GM19239 (cell line): ENCODE data around the gene AGRP.
"Not testable (repeated sequence)": the region's sequence is repeated elsewhere in the genome, so short reads cannot be mapped to it uniquely, and the experiment has no call there.

Experiments
- DNase-seq: peaks from one replicate; pipeline ENCODE4 v3.0.0; 2011; ENCODE audit warnings: low spot score; ENCODE audit not compliant: insufficient read length
- FAIRE-seq: peaks from 2 replicates; lab custom pipeline; 2011; peaks lifted over from hg19 to GRCh38; lab: Jason Lieb, UNC

The AGRP gene

DNA sequence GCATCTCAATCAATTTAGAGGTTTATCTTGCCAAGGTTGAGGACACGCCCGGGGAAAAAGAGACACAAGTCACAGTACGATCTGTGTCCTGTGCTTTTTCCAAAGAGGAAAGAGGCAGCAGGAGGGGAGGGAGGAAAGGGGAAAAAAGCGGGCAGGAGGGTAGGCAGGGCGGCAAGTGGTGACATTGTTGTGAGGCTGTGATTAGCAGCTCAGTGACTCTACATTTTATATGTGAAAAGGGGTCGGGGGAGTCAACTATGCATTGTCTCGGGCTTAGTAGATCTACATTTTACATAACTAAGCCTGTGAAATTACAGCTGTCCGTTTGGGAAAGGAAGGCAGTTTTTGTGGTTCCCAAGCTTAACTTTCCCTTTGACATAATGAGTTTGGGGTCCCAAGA is 23.1 kb upstream of the AGRP start:
- DNase-seq (no peak), FAIRE-seq (no peak)

DNA sequence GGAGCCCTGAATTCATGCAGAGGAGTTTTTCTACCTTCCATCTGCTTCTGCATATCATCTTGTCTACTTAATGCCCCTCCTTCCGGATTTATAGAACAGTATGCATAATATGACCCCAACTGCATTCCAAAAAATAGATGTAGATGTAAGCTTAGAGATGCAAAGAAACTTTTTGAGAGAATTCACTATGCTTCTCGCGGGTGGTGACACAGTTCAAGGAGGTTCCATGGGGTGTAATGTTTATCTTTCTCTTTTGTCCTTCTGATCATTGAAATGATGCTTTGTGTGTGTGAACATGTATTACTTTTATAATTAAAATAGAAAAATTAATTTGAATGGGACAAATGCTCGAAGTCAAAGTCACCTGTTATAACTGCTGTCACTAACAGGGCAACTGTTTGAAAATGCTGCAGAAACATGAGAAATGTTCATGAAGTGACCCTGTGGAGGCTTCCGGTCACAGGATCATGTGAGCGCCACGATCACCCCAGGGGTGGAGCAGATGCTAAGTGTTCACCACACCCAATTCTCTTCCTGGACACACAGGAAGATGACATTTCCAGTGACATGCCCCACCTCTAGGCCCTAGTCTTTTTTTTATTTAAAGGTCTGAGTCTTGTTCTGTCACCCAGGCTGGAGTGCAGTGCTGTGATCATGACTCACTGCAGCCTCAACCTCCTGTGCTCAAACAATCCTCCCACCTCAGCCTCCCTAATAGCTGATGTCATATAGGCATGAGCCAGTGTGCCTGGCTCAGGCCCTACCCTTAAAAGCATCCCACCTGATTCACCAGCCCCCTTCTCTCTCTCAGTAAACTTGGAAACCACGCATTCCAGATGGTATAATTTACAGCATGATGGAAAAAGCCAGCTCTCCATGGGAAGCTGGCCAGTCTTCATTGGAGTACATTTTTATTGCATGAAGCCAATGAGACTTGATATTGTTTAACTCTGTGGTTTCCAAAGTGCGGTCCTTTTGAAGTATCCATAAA is 21.0 kb upstream of the AGRP start:
- FAIRE-seq (no peak), DNase-seq (peak; percentile 60)

DNA sequence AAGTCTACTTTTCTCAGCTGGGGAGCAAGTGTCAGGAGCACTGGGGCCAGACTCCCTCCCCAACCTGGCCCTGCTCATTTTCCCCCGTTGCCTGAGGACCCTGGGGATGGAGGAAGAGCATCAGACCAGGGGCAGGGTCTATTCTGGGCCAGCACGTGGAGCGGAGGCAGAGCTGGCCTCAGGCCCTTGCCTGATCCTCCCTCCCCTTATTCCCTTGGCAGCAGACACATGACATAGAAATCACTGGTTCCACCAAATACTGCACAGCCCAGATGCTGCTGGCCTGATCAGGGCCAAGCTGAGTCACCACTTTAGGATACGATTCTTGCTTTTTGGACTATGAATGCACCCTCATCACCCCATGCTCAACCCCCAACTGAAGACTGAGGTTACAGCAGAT is 15.8 kb upstream of the AGRP start:
- no peak for FAIRE-seq
- DNase-seq = no peak

DNA sequence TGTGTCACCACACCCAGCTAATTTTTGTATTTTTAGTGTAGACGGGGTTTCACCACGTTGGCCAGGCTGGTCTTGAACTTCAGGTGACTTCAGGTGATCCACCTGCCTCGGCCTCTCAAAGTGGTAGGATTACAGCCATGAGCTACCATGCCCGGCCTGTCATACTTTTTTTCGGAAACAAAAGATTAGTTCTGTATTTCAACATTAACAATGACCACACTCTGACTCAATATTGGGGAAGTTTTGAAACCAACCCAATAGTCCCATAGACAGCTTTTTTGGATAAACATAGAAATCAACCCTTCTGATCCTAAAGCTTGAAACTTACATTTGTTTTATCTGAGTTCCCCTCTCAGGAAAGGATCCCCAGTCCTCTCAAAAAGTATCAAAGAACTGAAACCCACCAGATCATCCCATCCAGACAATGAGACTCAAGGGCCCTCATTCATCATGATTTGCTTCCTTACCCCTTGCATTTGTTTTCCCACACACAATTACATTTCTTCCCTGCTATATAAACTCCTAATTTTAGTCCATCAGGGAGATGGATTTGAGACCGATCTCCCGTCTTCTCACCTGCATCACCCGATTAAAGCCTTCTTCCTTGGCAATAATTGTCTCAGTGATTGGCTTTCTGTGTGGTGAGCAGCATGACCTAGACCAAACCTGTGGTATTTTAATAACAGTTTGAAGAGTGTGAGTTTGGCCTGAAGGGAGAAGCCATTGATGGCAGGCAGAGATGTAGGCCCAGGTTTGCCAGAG is 7.2 kb upstream of the AGRP start:
- no peak for DNase-seq
- no peak for FAIRE-seq

DNA sequence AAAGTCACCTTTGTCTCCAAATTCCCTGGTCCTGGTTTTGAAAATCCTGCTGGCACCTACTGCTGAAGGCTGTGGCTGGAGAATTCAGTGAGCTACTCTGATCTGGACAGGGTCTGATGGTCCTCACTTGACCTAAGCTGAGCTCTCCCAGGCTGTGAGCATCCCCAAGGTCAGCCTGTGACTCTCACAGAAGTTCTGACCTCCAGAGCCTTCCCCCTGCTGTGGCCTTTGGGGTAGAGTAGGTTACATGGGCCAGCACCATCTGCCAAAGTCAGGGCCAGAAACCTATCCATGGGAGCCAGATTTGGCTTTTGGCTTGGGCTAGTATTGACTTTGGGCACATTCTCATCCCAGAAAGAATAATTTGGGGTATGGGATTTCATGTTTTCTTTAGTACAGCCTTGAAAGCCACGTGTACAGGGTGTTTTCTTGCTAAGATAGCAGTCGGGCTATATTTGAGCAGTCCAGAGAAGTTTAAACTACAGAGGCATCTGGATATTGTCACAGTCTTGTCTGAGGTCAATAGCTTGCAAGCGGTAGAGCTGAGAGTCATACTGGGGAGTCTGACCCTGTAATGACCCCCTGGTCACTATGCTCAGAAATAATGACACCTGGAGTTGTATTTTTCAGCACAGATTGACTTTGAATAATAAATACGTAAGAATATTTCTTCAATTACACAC is 6.2 kb upstream of the AGRP start:
- no peak for DNase-seq
- peak; percentile 33 for FAIRE-seq

- DNase-seq, FAIRE-seq: not testable (repeated sequence)
These were observed 4.2 kb upstream of the AGRP start for GRCh38 chr16:67487561-67487960.

- no peak for FAIRE-seq
- no peak for DNase-seq
These were observed 3.5 kb upstream of the AGRP start for GRCh38 chr16:67486805-67487204.

DNA sequence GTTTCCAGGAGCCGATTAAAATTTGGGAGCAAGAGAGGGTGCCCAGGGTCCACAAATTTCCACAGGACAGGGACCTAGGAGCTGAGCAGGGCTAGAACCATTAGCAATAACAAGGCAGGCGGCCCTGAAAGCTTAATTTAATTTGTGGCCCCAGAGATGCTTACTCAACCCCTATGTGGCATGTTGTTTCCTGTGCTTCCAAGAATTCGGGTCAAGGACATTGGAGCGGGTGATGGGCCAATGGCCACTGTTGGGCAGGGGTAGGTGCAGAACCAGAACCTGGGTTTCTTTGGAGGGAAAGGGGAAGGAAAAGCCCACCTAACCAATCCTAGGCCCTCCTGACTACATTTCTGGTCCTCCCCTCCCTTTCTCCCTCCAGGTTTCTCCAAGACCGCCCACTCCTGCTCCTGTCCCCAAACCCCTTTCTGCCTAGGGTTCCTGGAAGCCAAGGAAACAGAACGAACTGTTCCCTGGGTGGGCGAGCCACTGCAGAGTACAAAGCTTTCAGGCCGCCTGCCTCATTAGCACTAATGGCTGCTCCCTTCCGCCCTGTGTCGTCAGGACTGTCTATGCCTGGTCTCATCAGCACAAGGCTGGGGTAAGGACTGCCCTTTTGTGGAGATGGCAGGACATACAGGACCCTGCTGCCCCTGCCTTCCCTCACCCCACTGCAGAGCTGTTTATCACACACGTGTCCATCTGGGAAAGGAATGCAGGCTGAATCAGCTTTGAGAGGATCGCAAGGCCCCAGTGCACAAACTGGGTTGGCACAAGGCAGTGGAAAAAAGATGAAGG is 581 bp upstream of the AGRP start:
- DNase-seq = no peak
- FAIRE-seq = no peak

DNA sequence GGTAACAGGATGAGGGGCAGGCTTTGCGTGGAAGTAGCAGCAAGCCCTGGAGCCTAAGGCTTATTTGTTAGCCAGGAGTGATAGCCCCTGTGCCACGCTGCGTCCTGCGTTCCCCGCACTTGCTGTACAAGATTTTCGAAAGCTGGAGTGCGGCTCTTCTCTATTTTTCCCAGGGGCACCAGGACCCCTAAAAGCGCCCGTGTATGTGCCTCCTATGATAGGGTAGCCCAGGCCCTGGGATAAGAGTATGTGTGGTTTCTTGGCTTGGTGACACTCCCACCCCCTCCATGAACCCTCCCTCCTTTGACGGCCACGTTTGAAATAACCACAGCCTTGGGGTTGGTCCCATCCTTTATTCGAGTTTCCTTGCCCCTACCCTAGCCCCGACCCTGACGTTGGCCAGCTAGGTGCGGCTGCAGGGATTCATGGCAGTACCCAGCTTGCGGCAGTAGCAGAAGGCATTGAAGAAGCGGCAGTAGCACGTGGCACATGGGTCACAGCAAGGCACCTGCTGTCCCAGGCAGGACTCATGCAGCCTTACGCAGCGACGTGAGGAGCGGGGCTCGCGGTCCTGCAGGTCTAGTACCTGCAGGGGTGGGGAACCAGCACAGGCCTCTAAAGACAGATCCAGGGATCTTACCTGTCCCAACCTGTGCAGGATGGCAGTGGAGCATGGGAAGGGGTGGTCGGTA is 968 bp downstream of the AGRP start:
- FAIRE-seq (no peak), DNase-seq (no peak)

DNA sequence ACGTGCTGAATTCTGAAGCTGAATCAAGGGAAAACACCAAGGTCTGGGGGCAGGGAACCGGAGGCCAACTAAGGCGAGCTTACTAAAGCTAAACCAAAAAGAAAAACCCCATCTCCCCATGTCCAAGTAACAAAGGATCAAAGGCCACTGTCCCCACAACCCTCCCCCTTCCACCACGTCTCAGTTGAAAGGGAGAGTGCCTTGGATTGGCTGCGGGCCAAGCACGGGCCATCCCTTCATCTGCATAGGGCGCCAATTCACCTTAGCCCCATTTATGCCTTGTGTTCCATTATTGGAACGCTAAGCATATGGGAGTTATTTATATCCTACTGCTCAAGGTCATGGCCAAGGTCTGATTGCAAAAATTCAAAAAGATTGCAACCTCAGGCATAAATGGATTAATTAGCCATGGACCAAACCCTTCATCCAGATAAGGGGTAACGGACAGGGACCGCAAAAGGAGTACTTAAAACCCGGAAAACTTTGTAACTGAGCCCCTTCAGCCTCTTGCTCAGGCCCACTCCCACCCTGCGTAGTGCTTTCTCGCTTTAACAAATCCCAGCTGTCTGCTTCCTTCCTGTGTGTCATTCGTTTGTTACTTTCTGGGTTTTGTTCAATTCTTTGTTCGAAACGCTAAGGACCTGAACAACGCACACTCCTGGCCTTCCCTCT is 1.6 kb downstream of the AGRP start:
- DNase-seq (no peak), FAIRE-seq (peak; percentile 64)

- FAIRE-seq = peak; percentile 86
- DNase-seq = peak; percentile 96
These were observed 2.4 kb downstream of the AGRP start, which contains the start of gene ATP6V0D1 for GRCh38 chr16:67480833-67481560. Gene ATP6V0D1, minus strand, starts transcription at chr16:67481157. Its CDS starts 71 bp downstream, at chr16:67481086.

- no peak for FAIRE-seq
- no peak for DNase-seq
These were observed 5.3 kb downstream of the AGRP start for GRCh38 chr16:67477960-67478554.

- FAIRE-seq = no peak
- DNase-seq = no peak
These were observed 8.5 kb downstream of the AGRP start for GRCh38 chr16:67474551-67475455.

GRCh38 chr16:67471758-67472384 is 11.5 kb downstream of the AGRP start:
- FAIRE-seq (no peak), DNase-seq (no peak)

DNA sequence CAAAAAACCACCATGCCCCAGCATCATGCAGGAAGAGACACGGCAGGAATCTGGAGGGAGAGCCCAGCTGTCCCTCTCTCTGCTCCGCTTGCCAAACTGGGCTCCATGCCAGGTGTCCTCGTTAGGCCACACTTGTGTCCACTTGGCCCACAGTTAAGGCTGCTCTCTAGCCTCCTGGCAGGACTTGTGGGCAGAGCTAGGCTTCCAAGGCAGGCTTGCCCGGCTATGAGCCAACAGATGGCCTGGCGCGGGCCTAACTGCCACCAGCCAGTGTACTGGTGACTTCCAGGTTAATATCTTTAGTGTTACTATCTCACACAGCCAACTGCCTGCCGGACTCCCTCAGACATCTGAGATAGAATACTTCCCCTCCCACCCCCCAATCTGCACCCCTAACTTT is 13.0 kb downstream of the AGRP start:
- no peak for DNase-seq

DNA sequence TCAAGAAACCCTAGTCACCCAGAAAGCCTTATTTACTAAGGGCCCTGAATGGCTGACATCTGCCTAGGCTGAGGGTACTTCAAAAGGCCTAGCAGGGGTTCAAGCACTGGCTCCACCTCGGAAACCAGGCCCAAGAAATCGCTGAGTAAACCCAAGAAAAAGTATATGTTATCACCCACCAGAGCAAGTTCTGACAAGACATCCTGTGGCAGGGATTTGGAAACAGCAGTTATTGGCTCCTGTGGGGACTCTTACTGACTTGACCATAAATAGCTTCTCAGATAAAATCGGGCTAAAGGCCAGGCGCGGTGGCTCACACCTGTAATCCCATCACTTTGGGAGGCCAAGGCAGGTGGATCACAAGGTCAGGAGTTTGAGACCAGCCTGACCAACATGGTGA is 14.6 kb downstream of the AGRP start:
- FAIRE-seq = no peak
- DNase-seq = no peak

More for the DNA sequence above, 13.0 kb downstream of the AGRP start:
- no peak for FAIRE-seq
